RWPE1 (cell line): ENCODE measurements around the gene TWIST2.

Source experiments
- CTCF ChIA-PET: fragments of 350-600 bp; sonication (Branson Sonifier 250); formaldehyde crosslinking; extraction: SDS; loops from one replicate; lab custom pipeline; 2021; lab: Yijun Ruan, JAX
- POLR2A ChIA-PET: fragments of 400-600 bp; formaldehyde crosslinking; extraction: SDS; loops from one replicate; lab custom pipeline; 2020; ENCODE audit warnings: antibody characterized with exemption; ENCODE audit not compliant: low non-redundant PET; lab: Yijun Ruan, JAX
- DNase-seq: peaks from one replicate; pipeline ENCODE4 v3.0.0; 2012; ENCODE audit warnings: low spot score
- H3K27ac ChIP-seq: fragments of 450-650 bp; 2 replicates; pipeline ENCODE4 v1.5.1; 2017
- CTCF ChIP-seq: fragments of 450-650 bp; conservative IDR thresholded peaks from 2 replicates; pipeline ENCODE4 v1.5.1; 2017; ENCODE audit warnings: low read depth, mild to moderate bottlenecking

TWIST2 gene

GRCh38 chr2:238811293-238811692, 36.6 kb upstream of the TWIST2 start:
- no peak overlapping the region for H3K27ac ChIP-seq
- TF ChIP-seq CTCF, result no peak
- ChIA-PET POLR2A (no interaction called here), CTCF (no interaction called here)
- DNase-seq, result no peak

GRCh38 chr2:238811759-238812158, 36.1 kb upstream of the TWIST2 start:
- no peak for DNase-seq
- no peak for TF ChIP-seq CTCF
- ChIA-PET CTCF (no interaction called here), POLR2A (no interaction called here)
- no peak overlapping the region for H3K27ac ChIP-seq

- ChIA-PET CTCF (no interaction called here), POLR2A (no interaction called here)
- no peak for DNase-seq
- no peak overlapping the region for H3K27ac ChIP-seq
- TF ChIP-seq CTCF, result no peak
Observed at GRCh38 chr2:238813109-238813508, 34.8 kb upstream of the TWIST2 start.

GRCh38 chr2:238814815-238815214, 33.1 kb upstream of the TWIST2 start:
- POLR2A ChIA-PET, result no interaction called here
- DNase-seq, result no peak
- TF ChIP-seq CTCF, result no peak
- no peak overlapping the region for H3K27ac ChIP-seq
- CTCF ChIA-PET, result interaction anchor here (0.7 kb wide), 1 partner anchor 259 kb away, joined by 8 read pairs; no protein-coding TSS in a partner anchor

GRCh38 chr2:238816291-238816690, 31.6 kb upstream of the TWIST2 start:
- H3K27ac ChIP-seq, result no peak overlapping the region
- TF ChIP-seq CTCF, result no peak
- DNase-seq, result no peak
- CTCF ChIA-PET, result interaction anchor here (0.7 kb wide), 1 partner anchor 152 kb away, joined by 4 read pairs; no protein-coding TSS in a partner anchor
- POLR2A ChIA-PET, result no interaction called here

- ChIA-PET CTCF (no interaction called here), POLR2A (no interaction called here)
- TF ChIP-seq CTCF, result no peak
- DNase-seq, result no peak
- H3K27ac ChIP-seq, result no peak overlapping the region
Observed at GRCh38 chr2:238817382-238817781, 30.5 kb upstream of the TWIST2 start.

- CTCF ChIA-PET, result no interaction called here
- DNase-seq, result no peak
- POLR2A ChIA-PET, result no interaction called here
- H3K27ac ChIP-seq, result no peak overlapping the region
- TF ChIP-seq CTCF, result no peak
Observed at GRCh38 chr2:238817891-238818290, 30.0 kb upstream of the TWIST2 start.
